Mucosa of stomach (tissue), 1 donor: ENCODE measurements around the gene GFOD1.
"Not testable (repeated sequence)": the region's sequence is repeated elsewhere in the genome, so short reads cannot be mapped to it uniquely, and the experiment has no call there.

Experiments used
- H3K27me3 ChIP-seq: one replicate; pipeline ENCODE4 v1.7.0; 2013; ENCODE audit warnings: mild to moderate bottlenecking, low read length; ENCODE audit not compliant: control insufficient read depth, insufficient read depth
- H3K36me3 ChIP-seq: one replicate; pipeline ENCODE4 v1.7.0; 2013; ENCODE audit warnings: low read length; ENCODE audit not compliant: control insufficient read depth, insufficient read depth
- H3K4me1 ChIP-seq: one replicate; pipeline ENCODE4 v1.7.0; 2013; ENCODE audit warnings: mild to moderate bottlenecking, low read length; ENCODE audit not compliant: control insufficient read depth, insufficient read depth
- H3K4me3 ChIP-seq: one replicate; pipeline ENCODE4 v1.7.0; 2013; ENCODE audit warnings: low read length
- H3K9ac ChIP-seq: one replicate; pipeline ENCODE4 v1.7.0; 2013; ENCODE audit warnings: mild to moderate bottlenecking, low read length, moderate library complexity
- H3K9me3 ChIP-seq: one replicate; pipeline ENCODE4 v1.7.0; 2013; ENCODE audit warnings: mild to moderate bottlenecking, low read length, moderate library complexity; ENCODE audit not compliant: control insufficient read depth
- donor health status: Pancreatic carcinoma.

GFOD1 gene

DNA sequence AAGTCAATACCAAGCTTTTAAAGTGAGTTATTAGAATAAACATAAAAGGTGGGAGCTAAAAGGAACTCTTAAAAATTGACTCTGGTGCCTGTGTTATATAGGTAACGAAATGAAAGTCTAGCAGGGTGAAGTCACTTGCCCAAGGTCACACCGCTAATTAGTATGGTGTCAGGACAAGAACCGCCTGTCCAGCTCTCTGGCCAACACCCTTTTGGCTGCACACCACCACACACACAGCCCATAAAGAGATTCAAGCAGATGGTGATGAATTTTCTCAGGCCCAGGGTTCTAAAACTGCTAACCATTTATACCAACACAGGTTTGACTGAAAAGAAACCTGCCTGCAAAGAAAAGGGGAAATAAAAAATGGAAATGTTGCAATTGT, 20.2 kb downstream of the GFOD1 start:
- Histone ChIP-seq H3K9ac (no peak overlapping the region), H3K4me3 (no peak overlapping the region), H3K27me3 (no peaks in the 10 kb centered on the region), H3K36me3 (no peaks in the 10 kb centered on the region), H3K4me1 (peaks cover 7% of the 10 kb centered on the region), H3K9me3 (no peaks in the 10 kb centered on the region)

DNA sequence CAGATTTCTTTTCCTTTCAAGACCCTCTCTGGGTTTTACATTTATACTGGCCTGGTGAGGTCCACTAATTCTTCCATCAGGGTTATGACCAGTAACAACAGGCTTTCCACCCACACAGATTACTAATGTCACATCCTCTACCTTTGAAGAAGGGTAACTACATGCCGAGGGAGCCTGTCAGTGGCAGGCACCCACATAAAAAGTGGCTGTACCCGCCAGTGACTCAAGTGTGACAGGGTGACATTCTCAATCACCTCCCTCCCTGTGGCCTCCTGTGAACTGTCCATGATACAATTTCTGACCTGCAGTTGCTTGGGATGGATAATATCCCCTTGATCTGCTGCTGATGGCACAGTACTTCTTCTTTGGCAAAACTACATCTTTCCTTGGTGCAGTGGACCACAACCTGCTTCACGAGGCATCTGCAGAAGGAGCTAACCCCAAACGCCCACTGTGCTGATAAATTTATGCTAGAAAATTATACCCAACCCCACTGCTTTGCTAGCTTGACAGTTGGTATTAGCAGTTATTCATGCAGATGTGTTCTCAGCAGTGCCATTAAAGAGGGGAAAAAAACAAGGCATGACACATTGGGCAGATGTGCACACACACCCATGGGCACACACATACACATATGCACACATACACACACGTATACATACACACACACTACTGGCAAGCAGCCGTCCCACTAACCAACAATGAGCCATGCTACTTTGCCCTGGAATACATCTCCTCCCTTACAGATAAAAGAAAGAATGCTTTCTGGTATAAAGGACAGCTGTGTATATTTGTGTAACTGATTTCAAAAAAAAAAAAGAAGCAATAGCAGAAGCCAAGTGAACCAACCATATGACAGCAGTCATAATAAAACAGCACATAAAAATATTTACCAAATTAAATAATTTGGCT, 20.8 kb downstream of the GFOD1 start:
- Histone ChIP-seq H3K4me3 (no peak overlapping the region), H3K4me1 (peaks cover 8% of the 10 kb centered on the region), H3K9ac (no peak overlapping the region), H3K36me3 (no peaks in the 10 kb centered on the region), H3K9me3 (no peaks in the 10 kb centered on the region), H3K27me3 (no peaks in the 10 kb centered on the region)

DNA sequence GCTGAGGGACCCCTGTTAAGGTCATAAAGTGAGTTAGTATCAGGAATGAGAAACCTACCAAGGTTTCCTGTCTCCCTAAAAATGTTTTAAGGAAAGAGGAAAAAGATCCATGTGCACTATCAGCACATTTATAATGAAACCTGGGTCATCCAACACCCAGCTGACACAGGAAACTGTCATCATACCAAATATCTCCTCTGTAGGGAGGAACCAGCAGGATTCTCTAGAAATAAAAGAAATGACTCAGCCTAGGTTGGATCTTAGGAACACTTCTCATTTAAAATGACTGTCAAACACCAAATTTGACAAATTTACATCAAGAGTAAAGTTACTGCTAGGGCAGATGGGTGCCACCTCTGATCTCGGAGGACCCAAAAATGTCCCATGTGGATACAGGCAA, 21.7 kb downstream of the GFOD1 start:
- Histone ChIP-seq H3K27me3 (no peaks in the 10 kb centered on the region), H3K9ac (no peak overlapping the region), H3K9me3 (no peaks in the 10 kb centered on the region), H3K36me3 (no peaks in the 10 kb centered on the region), H3K4me1 (peaks cover 8% of the 10 kb centered on the region), H3K4me3 (no peak overlapping the region)

DNA sequence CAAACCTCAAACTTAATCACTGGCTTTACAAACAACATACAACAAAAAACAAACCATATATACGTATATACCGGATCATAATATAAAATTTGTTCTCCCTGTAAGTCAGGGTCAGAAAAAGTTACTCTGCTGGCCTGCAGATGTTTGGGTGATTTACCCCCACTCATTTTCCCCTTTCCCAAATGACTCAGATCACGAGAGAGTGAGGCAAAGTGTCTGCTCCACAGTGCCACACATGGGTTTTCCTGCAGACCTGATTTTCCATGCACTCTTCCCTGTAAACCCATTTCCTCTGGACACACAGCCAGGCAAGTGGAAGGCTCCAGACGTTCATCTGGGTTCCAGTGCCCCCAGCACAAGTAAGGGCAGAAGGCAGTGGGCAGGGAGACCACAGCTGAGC, 23.5 kb downstream of the GFOD1 start:
- Histone ChIP-seq H3K9me3 (no peaks in the 10 kb centered on the region), H3K9ac (no peak overlapping the region), H3K4me1 (peaks cover 8% of the 10 kb centered on the region), H3K36me3 (no peaks in the 10 kb centered on the region), H3K27me3 (no peaks in the 10 kb centered on the region), H3K4me3 (no peak overlapping the region)

DNA sequence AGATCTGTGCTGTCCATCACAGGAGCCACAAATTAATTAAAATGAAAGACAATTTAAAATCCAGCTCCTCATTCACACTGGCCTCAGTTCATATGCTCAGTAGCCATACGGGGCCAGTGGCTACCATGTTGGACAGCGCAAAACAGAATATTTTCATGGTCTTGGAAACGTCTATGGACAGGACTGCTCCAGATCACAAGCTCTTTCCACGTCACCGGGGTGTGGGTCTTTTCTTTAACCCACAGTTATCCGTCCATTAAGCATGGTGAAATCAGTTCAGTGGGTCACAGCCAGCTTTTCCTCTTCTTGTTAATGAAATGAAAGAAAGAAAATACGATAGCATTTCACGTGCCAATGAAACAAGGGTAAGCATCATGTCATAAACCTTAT, 24.1 kb downstream of the GFOD1 start:
- Histone ChIP-seq H3K27me3 (no peaks in the 10 kb centered on the region), H3K36me3 (no peaks in the 10 kb centered on the region), H3K4me1 (peaks cover 8% of the 10 kb centered on the region), H3K9me3 (no peaks in the 10 kb centered on the region), H3K4me3 (no peak overlapping the region), H3K9ac (no peak overlapping the region)

DNA sequence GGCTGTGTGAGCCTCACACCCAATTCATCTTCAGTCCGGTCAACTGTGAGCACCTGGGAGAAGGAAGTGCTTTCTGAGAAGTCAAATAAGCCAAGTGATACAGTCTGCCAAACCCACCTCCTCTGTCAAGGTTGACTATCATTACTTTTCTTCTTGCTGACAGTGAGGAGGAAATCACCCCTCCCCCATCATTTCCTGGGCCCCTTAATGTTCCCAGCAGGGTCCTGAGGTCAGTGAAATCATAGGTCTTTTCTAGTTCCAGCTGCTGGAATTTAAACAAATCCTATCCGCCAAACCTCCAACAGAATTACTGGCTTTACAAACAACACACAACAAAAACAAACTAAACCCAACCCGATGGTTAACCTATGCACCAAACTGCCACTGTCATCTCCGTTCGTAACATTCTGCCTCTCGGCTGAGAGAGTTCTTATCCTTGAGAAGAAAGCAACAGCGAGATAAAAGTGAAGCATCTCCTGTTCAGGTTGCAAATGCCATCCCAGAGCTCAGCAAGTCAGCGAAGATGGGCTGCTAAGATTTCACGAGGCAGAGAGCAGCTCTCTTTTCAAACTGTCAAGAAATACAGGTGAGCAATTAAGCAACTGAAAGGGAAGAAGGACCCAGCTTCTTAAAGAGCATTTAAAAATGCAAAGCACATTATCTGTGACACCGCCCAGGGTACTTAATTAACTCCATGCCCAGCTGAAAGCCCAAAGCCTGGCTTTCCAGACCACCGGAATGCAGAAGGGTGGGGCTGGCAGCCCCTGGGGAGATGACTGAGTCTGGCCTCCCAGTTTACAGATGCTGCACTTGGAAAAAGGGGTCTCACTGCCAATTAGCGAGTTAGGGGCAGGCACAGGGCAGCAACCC, 24.7 kb downstream of the GFOD1 start:
- H3K4me1 ChIP-seq = peaks cover 8% of the 10 kb centered on the region
- no peaks in the 10 kb centered on the region for H3K9me3 ChIP-seq
- no peaks in the 10 kb centered on the region for H3K36me3 ChIP-seq
- no peaks in the 10 kb centered on the region for H3K27me3 ChIP-seq
- no peak overlapping the region for H3K9ac ChIP-seq
- H3K4me3 ChIP-seq = no peak overlapping the region

DNA sequence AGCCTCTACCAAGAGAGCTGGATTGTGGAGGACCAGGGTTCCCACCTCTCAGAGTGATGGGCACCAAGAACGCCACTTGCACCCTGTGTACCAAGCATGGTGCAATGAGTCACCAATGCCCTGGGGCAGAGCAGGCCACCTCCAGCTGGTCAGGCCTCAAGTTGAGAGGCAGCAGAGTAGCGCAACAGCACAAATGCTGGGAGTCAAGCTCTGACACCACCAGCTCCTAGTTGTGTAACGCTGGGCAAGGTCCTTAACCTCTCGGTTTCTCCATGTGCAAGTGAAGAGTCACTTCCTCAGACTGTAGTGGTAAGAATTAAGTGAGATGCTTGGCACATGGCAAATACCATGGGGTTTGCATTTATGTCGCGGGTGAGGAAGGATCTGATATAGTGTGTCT, 25.6 kb downstream of the GFOD1 start:
- H3K9me3 ChIP-seq = no peaks in the 10 kb centered on the region
- peaks cover 8% of the 10 kb centered on the region for H3K4me1 ChIP-seq
- H3K9ac ChIP-seq = no peak overlapping the region
- H3K4me3 ChIP-seq = no peak overlapping the region
- no peaks in the 10 kb centered on the region for H3K27me3 ChIP-seq
- H3K36me3 ChIP-seq = no peaks in the 10 kb centered on the region

DNA sequence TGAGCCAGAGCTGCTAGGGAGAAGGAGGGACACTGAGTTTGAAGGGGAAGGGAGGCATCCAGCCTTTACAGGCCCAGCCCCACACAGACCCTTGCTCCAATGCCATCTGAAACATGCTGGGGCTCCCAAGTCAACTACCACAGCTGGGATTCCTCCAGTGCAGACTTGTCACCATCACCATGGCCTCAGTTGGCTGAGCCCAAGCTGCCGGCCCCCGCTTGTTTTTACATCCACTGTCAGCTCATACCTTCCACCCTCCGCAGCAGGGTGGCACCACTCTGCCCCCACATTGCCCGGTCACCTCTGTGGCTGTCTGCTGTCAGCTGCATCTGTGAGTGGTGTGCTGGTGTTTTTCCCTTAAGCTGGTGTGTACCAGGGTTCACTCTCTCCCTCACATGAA, 26.1 kb downstream of the GFOD1 start:
- H3K9me3 ChIP-seq = no peaks in the 10 kb centered on the region
- peaks cover 8% of the 10 kb centered on the region for H3K4me1 ChIP-seq
- H3K27me3 ChIP-seq = no peaks in the 10 kb centered on the region

DNA sequence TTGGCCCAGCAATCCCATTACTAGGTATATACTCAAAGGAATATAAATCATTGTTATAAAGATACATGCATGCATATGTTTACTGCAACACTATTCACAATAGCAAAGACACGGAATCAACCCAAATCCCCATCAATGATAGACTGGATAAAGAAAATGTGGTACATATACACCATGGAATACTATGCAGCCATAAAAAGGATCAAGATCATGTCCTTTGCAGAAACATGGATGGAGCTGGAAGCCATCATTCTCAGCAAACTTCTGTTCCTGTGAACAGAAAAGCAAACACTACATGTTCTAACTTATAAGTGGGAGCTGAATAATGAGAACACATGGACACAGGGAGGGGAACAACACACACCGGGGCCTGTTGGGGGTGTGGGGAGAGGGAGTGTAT, 27.1 kb downstream of the GFOD1 start:
- not testable (repeated sequence) for H3K9ac ChIP-seq, H3K27me3 ChIP-seq, H3K36me3 ChIP-seq, H3K9me3 ChIP-seq, H3K4me3 ChIP-seq
- peaks cover 13% of the 10 kb centered on the region for H3K4me1 ChIP-seq

More for the DNA sequence above, 26.1 kb downstream of the GFOD1 start:
- no peak overlapping the region for H3K9ac ChIP-seq
- H3K4me3 ChIP-seq = no peak overlapping the region
- no peaks in the 10 kb centered on the region for H3K36me3 ChIP-seq

DNA sequence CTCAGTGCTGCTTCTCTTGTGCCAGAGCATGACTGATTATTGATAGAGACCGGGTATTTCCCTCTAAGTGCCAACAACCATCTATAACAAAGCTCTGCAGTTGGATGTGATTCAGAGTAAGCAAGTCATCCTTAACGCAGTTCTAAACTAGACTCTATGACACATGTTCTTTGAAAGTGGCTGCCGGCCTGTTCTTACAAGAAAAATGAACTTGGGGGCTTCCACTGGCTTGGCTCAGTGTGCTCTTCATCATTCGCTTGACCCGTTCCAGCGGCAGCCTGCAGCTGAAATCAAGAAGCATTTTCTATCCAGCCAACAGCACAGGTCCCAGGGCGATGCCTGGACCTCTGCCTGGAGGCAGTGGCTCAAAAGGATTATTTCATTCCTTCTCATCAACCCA, 29.8 kb downstream of the GFOD1 start:
- Histone ChIP-seq H3K27me3 (no peaks in the 10 kb centered on the region), H3K4me1 (peaks cover 25% of the 10 kb centered on the region), H3K9ac (no peak overlapping the region), H3K4me3 (no peak overlapping the region), H3K9me3 (no peaks in the 10 kb centered on the region), H3K36me3 (no peaks in the 10 kb centered on the region)

DNA sequence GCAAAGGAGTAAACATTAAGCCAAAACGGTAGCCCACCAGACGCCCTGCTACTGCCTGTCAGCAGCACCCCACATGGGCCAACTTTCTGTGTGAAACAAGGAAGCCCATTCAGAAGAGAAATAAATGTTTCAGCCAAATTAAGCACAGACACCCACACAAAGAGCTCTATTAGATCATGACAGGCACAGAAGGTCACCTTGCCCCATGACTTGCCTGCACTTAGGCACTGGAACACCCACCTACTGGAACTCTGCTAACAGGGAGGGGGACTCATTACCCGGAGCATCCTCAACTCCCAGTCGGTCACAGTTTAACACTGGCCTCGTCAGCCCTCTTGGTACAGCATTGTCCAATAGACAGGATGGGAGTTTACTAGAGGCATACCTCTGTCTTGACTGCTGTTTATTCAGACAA, 31.8 kb downstream of the GFOD1 start:
- no peak overlapping the region for H3K4me3 ChIP-seq
- no peaks in the 10 kb centered on the region for H3K9me3 ChIP-seq
- H3K36me3 ChIP-seq = no peaks in the 10 kb centered on the region
- no peaks in the 10 kb centered on the region for H3K27me3 ChIP-seq
- H3K4me1 ChIP-seq = peaks cover 20% of the 10 kb centered on the region
- H3K9ac ChIP-seq = no peak overlapping the region
